Nephron progenitor cell (in vitro differentiated cells): Measurements from ENCODE around the gene GRK5.
A peak's percentile ranks its signal among the peaks of the same experiment; 100 is the strongest.

ENCODE experiments used
- DNase-seq: peaks from one replicate; pipeline ENCODE4 v3.0.0; 2021
- H3K27ac Mint-ChIP-seq: 2 replicates; pipeline ENCODE4 v1.8.0; 2021; ENCODE audit warnings: mild to moderate bottlenecking, moderate library complexity, mixed read lengths
- H3K27me3 Mint-ChIP-seq: 2 replicates; pipeline ENCODE4 v1.8.0; 2021; ENCODE audit warnings: mild to moderate bottlenecking, low read depth, mixed read lengths; ENCODE audit not compliant: poor library complexity
- H3K36me3 Mint-ChIP-seq: 2 replicates; pipeline ENCODE4 v1.8.0; 2021; ENCODE audit warnings: low read depth, mixed read lengths
- H3K4me1 Mint-ChIP-seq: 2 replicates; pipeline ENCODE4 v1.8.0; 2021; ENCODE audit warnings: mixed read lengths
- H3K4me3 Mint-ChIP-seq: 2 replicates; pipeline ENCODE4 v1.8.0; 2021; ENCODE audit warnings: mild to moderate bottlenecking, moderate library complexity, mixed read lengths
- H3K9me3 Mint-ChIP-seq: 2 replicates; pipeline ENCODE4 v1.8.0; 2021; ENCODE audit warnings: mild to moderate bottlenecking, moderate library complexity, mixed read lengths
- CTCF ChIP-seq: fragments of 200-600 bp; sonication (generic); IDR thresholded peaks from 2 replicates; pipeline ENCODE4 v1.5.0; 2021; ENCODE audit warnings: antibody characterized with exemption

Gene GRK5

GRCh38 chr10:119284679-119285096 lies 77.3 kb downstream of the GRK5 start:
- no peak overlapping the region for H3K27ac Mint-ChIP-seq
- TF ChIP-seq CTCF: no peak
- no peak for DNase-seq
- H3K4me3 Mint-ChIP-seq: peak overlapping the region; percentile 4
- H3K27me3 Mint-ChIP-seq: peaks cover 13% of the 10 kb centered on the region
- no peaks in the 10 kb centered on the region for H3K9me3 Mint-ChIP-seq
- peaks cover 76% of the 10 kb centered on the region for H3K4me1 Mint-ChIP-seq
- no peaks in the 10 kb centered on the region for H3K36me3 Mint-ChIP-seq

- Mint-ChIP-seq H3K9me3 (no peaks in the 10 kb centered on the region), H3K4me1 (peaks cover 85% of the 10 kb centered on the region), H3K27ac (peak overlapping the region; percentile 82), H3K27me3 (peaks cover 16% of the 10 kb centered on the region), H3K36me3 (peaks cover under 1% of the 10 kb centered on the region), H3K4me3 (no peak overlapping the region)
- no peak for TF ChIP-seq CTCF
- no peak for DNase-seq
Measured at GRCh38 chr10:119285495-119286267, 78.3 kb downstream of the GRK5 start.

DNA sequence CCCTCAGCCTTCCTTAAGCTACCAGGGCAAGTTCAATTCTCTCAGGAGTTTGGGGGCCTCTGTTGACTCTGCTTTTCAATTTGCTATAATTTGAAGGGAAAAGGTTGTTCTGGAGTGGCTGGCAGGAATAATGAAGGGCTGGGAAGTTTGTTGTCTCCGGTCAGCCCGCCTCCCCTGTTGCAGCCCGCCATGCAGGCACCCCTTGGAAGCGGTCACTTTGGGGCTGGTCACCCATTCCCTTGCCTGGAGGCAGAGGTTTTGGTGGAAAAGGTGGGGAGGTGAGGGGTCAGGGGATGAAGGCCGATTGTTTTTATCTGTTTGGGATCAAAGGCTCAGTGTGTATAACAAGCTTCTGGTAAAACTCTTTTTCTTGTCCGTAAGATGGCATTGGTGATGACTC lies 79.1 kb downstream of the GRK5 start:
- Mint-ChIP-seq H3K36me3 (peaks cover 4% of the 10 kb centered on the region), H3K4me3 (no peak overlapping the region), H3K9me3 (no peaks in the 10 kb centered on the region), H3K27ac (no peak overlapping the region), H3K27me3 (peaks cover 16% of the 10 kb centered on the region), H3K4me1 (peaks cover 85% of the 10 kb centered on the region)
- no peak for DNase-seq
- no peak for TF ChIP-seq CTCF

DNA sequence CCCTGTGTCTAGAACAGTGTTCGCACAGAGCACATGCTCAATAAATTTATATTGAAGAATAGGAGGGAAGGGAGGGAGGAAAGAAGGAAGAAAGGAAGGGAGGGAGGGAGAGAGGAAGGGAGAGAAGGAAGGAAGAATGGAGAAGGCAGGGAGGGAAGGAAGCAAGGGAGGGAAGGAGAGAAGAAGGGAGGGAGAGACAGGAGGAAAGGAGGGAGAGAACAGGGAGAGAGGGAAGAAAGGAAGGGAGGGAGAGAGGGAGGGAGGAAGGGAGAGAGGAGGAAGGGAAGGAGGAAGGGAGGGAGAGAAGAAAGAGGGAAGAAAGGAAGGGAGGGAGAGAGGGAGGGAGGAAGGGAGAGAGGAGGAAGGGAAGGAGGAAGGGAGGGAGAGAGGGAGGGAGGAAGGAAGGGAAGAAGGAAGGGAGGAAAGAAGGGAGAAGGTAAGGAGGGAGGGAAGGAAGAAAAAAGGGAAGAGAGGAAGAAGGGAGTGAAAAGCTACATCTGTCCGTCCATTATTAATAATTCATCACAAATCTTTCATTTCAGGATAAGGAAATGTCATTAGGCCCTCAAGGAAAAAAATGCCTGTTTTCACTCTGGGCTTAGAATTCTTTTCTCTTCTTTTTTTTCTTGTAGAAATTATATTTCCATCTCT lies 79.7 kb downstream of the GRK5 start:
- H3K4me1 Mint-ChIP-seq: peaks cover 81% of the 10 kb centered on the region
- peaks cover 4% of the 10 kb centered on the region for H3K36me3 Mint-ChIP-seq
- no peak for TF ChIP-seq CTCF
- H3K27me3 Mint-ChIP-seq: peaks cover 16% of the 10 kb centered on the region
- no peaks in the 10 kb centered on the region for H3K9me3 Mint-ChIP-seq
- no peak for DNase-seq
- H3K27ac Mint-ChIP-seq: no peak overlapping the region
- no peak overlapping the region for H3K4me3 Mint-ChIP-seq

- Mint-ChIP-seq H3K4me1 (peaks cover 75% of the 10 kb centered on the region), H3K27ac (no peak overlapping the region), H3K27me3 (peaks cover 18% of the 10 kb centered on the region), H3K4me3 (no peak overlapping the region), H3K36me3 (peaks cover 4% of the 10 kb centered on the region), H3K9me3 (no peaks in the 10 kb centered on the region)
- no peak for DNase-seq
- TF ChIP-seq CTCF: no peak
Measured at GRCh38 chr10:119288574-119289001, 81.2 kb downstream of the GRK5 start.
